Mesenchymal stem cell (in vitro differentiated cells and primary cell): Measurements from ENCODE around the gene FRMD4B.
A peak's percentile ranks its signal among the peaks of the same experiment; 100 is the strongest.

Experiments
- DNase-seq: peaks from one replicate; pipeline ENCODE4 v3.0.0-alpha.2; 2013
- H2AFZ ChIP-seq: one replicate; pipeline ENCODE4 v1.6.1; 2013; ENCODE audit warnings: low read depth, mild to moderate bottlenecking, control low read depth, inconsistent platforms, low read length, moderate library complexity
- H2AK5ac ChIP-seq: 2 replicates; pipeline ENCODE4 v1.6.1; 2013; ENCODE audit warnings: low read length, moderate library complexity, mild to moderate bottlenecking, inconsistent platforms; ENCODE audit not compliant: severe bottlenecking
- H2BK120ac ChIP-seq: one replicate; pipeline ENCODE4 v1.6.1; 2013; ENCODE audit warnings: low read depth, mild to moderate bottlenecking, inconsistent platforms, low read length, moderate library complexity
- H2BK12ac ChIP-seq, 2 experiments: one replicate each; pipeline ENCODE4 v1.6.1; 2013; ENCODE audit warnings: inconsistent platforms in 2 of 2, low read length in 2 of 2, mild to moderate bottlenecking in 2 of 2, moderate library complexity in 2 of 2, control low read depth in 1 of 2
- H2BK15ac ChIP-seq: one replicate; pipeline ENCODE4 v1.6.1; 2013; ENCODE audit warnings: mild to moderate bottlenecking, low read depth, inconsistent platforms; ENCODE audit not compliant: poor library complexity, severe bottlenecking
- H2BK5ac ChIP-seq: 2 replicates; pipeline ENCODE4 v1.6.1; 2013; ENCODE audit warnings: low read depth, mild to moderate bottlenecking, low read length, control low read depth, inconsistent platforms; ENCODE audit not compliant: poor library complexity, severe bottlenecking
- H3K14ac ChIP-seq, 2 experiments: one replicate each; pipeline ENCODE4 v1.6.1; 2013; ENCODE audit warnings: inconsistent platforms in 2 of 2, low read length in 2 of 2, control low read depth in 1 of 2, mild to moderate bottlenecking in 1 of 2, moderate library complexity in 1 of 2
- H3K18ac ChIP-seq, 2 experiments: one replicate each; pipeline ENCODE4 v1.6.1; 2013; ENCODE audit warnings: inconsistent platforms in 2 of 2, low read length in 2 of 2, control low read depth in 1 of 2, low read depth in 1 of 2, mild to moderate bottlenecking in 1 of 2
- H3K23ac ChIP-seq, 2 experiments: one replicate each; pipeline ENCODE4 v1.6.1; 2013; ENCODE audit warnings: inconsistent platforms in 2 of 2, low read length in 2 of 2, mild to moderate bottlenecking in 2 of 2, moderate library complexity in 2 of 2, control low read depth in 1 of 2
- H3K27ac ChIP-seq: 2 replicates; pipeline ENCODE4 v1.5.1; 2013; ENCODE audit warnings: mild to moderate bottlenecking, moderate library complexity, low read length, control low read depth, inconsistent platforms; ENCODE audit not compliant: poor library complexity, severe bottlenecking
- H3K27me3 ChIP-seq, 2 experiments: 2 replicates each; pipeline versions ENCODE4 v1.6.1 to v1.7.0; 2013; ENCODE audit warnings: low read length in 2 of 2, mild to moderate bottlenecking in 2 of 2, moderate library complexity in 2 of 2, control low read depth in 1 of 2, inconsistent platforms in 1 of 2; ENCODE audit not compliant: control insufficient read depth in 1 of 2, insufficient read depth in 1 of 2
- H3K36me3 ChIP-seq, 2 experiments: 2 replicates each; pipeline versions ENCODE4 v1.6.1 to v1.7.0; 2013; ENCODE audit warnings: low read length in 2 of 2, control low read depth in 1 of 2, inconsistent platforms in 1 of 2, low read depth in 1 of 2, mild to moderate bottlenecking in 1 of 2; ENCODE audit not compliant: insufficient read depth in 2 of 2, control insufficient read depth in 1 of 2
- H3K4ac ChIP-seq, 2 experiments: one replicate each; pipeline ENCODE4 v1.6.1; 2013; ENCODE audit warnings: inconsistent platforms in 2 of 2, low read length in 2 of 2, mild to moderate bottlenecking in 2 of 2, moderate library complexity in 2 of 2, control low read depth in 1 of 2, low read depth in 1 of 2
- H3K4me1 ChIP-seq: 2 replicates; pipeline ENCODE4 v1.6.1; 2013; ENCODE audit warnings: low read depth, low read length, control low read depth; ENCODE audit not compliant: control insufficient read depth, insufficient read depth
- H3K4me2 ChIP-seq: 2 replicates; pipeline ENCODE4 v1.6.1; 2013; ENCODE audit warnings: low read length, mild to moderate bottlenecking, inconsistent platforms; ENCODE audit not compliant: poor library complexity, severe bottlenecking
- H3K4me3 ChIP-seq, 2 experiments: 2 replicates each; pipeline versions ENCODE4 v1.5.1 to v1.7.0; 2013; ENCODE audit warnings: low read length in 2 of 2, mild to moderate bottlenecking in 2 of 2, control low read depth in 1 of 2, low read depth in 1 of 2; ENCODE audit not compliant: insufficient read depth in 1 of 2
- H3K79me1 ChIP-seq: replicated peaks from 2 replicates; pipeline ENCODE4 v1.6.1; 2013; ENCODE audit warnings: mild to moderate bottlenecking, control low read depth, low read length, inconsistent platforms; ENCODE audit not compliant: poor library complexity, severe bottlenecking
- H3K9ac ChIP-seq: 2 replicates; pipeline ENCODE4 v1.7.0; 2013; ENCODE audit warnings: mild to moderate bottlenecking, low read length, moderate library complexity
- H3K9me3 ChIP-seq: 2 replicates; pipeline ENCODE4 v1.7.0; 2013; ENCODE audit warnings: mild to moderate bottlenecking, low read length; ENCODE audit not compliant: control insufficient read depth
- H4K8ac ChIP-seq: one replicate; pipeline ENCODE4 v1.6.1; 2013; ENCODE audit warnings: inconsistent platforms, mild to moderate bottlenecking, low read length, moderate library complexity
- H4K91ac ChIP-seq: one replicate; pipeline ENCODE4 v1.6.1; 2013; ENCODE audit warnings: mild to moderate bottlenecking, low read length, inconsistent platforms
- WGBS: methylation state at CpG from one replicate; pipeline ENCODE4 v1.1.7; 2013; ENCODE audit warnings: mixed read lengths; 5-methylcytosine and 5-hydroxymethylcytosine counted together

Gene FRMD4B

DNA sequence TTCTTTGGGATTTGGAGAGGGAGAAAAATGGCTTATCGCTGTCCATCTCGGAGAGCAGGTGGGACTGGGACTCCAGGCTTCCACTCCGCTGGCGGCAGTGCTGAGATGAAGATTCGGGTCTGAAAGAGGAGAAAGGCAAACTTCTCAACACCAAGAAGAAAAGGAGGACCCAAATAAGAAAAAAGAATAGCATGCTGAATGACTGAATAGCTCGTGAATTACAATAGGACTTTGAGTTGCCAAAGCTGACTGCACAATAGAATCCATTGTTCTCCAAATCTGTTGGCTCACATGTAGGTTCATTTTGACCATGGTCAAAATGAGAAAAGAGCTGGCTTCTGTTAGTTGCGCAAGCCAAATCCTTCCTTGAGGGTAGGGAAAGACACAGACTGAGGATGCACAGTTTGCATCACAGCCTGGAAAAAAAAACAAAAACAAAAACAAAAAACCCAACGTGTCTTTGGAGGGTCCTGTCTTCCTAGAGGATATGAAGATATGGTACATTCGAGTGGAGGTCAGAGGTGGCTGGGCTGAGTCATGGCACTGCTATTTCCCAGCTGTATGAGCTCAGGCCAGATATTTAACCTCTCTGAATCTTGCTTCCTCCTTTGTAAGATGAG, 204.2 kb downstream of the FRMD4B start:
- no peak overlapping the region for H2BK120ac ChIP-seq
- no peak overlapping the region for H3K14ac ChIP-seq
- H2AFZ ChIP-seq: no peak overlapping the region
- peaks cover 3% of the 10 kb centered on the region for H3K4me1 ChIP-seq
- no peak overlapping the region for H2BK15ac ChIP-seq
- 53% methylated on average over 8 of the region's 9 CpGs for WGBS
- H3K4me3 ChIP-seq: no peak overlapping the region
- peaks cover 23% of the 10 kb centered on the region for H3K79me1 ChIP-seq
- H3K27ac ChIP-seq: peak overlapping the region; percentile 93
- peak overlapping the region; percentile 37 to 42 for H3K18ac ChIP-seq
- peak; percentile 82 for DNase-seq
- H3K23ac ChIP-seq: no peak overlapping the region
- no peak overlapping the region for H3K4me2 ChIP-seq
- H4K8ac ChIP-seq: no peak overlapping the region
- H3K9ac ChIP-seq: peak overlapping the region; percentile 58
- H3K4ac ChIP-seq: peak overlapping the region; percentile 2 to 24
- H3K27me3 ChIP-seq: no peaks in the 10 kb centered on the region
- peak overlapping the region; percentile 2 for H4K91ac ChIP-seq
- peak overlapping the region; percentile 96 for H2AK5ac ChIP-seq
- H3K9me3 ChIP-seq: no peaks in the 10 kb centered on the region
- peak overlapping the region; percentile 51 to 80 for H2BK12ac ChIP-seq
- peaks cover 0 to 23% of the 10 kb centered on the region in 2 experiments for H3K36me3 ChIP-seq
- H2BK5ac ChIP-seq: no peak overlapping the region

DNA sequence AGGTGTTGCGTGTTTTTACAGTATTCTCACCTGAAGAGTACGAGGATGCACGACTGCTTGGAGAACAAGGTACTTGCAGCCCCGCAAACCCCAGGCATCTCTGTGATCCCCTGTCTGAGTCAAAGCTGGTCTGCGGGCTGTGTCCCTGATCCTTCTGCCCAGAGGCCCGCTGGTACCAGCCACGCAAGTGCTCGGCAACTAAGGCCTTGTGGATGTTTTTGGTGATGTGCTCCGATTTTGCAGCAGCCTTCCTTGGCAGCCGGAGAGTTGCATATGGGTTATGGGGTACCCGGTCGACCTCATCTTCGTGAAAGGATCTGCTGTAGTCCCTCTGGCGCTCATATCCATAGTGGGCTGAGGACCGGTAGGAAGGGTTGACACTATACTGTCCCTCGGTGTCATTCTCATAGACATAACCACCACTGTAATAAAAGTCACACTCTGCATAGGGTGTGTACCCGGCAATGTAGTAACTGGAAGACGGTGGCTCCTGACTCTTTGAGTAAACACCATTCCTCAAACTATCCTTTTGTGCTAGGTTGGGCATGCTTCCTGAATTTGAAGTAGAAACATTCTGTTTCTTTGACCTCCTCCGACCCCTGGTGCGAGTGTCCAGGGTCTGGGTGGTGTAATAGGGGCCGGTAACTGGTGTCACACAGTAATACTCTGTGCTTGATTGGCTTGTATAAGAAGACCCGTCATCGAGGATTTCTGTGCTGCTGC, 204.9 kb downstream of the FRMD4B start:
- no peak overlapping the region for H2AFZ ChIP-seq
- H3K9me3 ChIP-seq: no peaks in the 10 kb centered on the region
- no peak overlapping the region for H3K14ac ChIP-seq
- H2BK120ac ChIP-seq: no peak overlapping the region
- peak overlapping the region; percentile 9 for H4K91ac ChIP-seq
- peaks cover 3% of the 10 kb centered on the region for H3K4me1 ChIP-seq
- peaks cover 22% of the 10 kb centered on the region for H3K79me1 ChIP-seq
- H2BK12ac ChIP-seq: peak overlapping the region; percentile 51 to 97
- no peak for DNase-seq
- H2BK5ac ChIP-seq: peak overlapping the region; percentile 32
- peak overlapping the region; percentile 93 for H3K27ac ChIP-seq
- H3K23ac ChIP-seq: no peak overlapping the region
- no peak overlapping the region for H3K9ac ChIP-seq
- H4K8ac ChIP-seq: no peak overlapping the region
- H3K18ac ChIP-seq: peak overlapping the region; percentile 37 to 72
- H3K27me3 ChIP-seq: no peaks in the 10 kb centered on the region
- 83% methylated on average over 20 of the region's 23 CpGs for WGBS
- H3K4me2 ChIP-seq: no peak overlapping the region
- peak overlapping the region; percentile 96 for H2AK5ac ChIP-seq
- H3K4ac ChIP-seq: peak overlapping the region; percentile 2 to 5
- peaks cover 0 to 18% of the 10 kb centered on the region in 2 experiments for H3K36me3 ChIP-seq
- no peak overlapping the region for H3K4me3 ChIP-seq
- H2BK15ac ChIP-seq: no peak overlapping the region

DNA sequence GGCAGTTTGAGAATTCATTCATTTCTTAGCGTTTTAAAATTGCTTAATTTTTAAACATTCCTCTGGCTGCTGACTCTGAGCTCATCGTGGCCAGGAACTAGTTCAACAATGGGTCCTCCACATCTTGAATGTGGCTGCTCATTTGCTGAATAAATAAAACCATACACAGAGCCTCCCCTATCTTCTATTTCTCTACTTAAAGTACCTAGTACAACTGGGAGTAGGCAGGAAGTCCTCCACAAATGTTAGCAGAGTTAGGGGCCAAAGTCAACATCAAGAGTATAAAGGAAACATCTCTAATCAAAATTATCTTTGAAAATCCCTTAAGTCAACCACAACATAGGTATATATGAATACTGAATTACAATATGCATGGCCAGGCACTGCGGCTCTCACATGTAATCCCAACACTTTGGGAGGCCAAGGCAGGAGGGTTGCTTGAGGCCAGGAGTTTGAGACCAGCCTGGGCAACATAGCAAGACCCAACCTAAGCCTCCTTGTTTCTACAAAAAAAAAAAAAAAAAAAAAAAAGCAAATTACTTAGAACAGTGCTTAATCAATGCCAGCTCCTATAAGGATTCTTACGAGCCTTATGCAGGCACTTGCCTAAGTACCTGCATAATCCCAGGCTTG, 206.0 kb downstream of the FRMD4B start:
- Histone ChIP-seq H2AK5ac (peak overlapping the region; percentile 58), H3K9ac (no peak overlapping the region)
- WGBS: 98% methylated on average over 4 of the region's 4 CpGs

More for the DNA sequence above, 206.0 kb downstream of the FRMD4B start:
- H3K23ac ChIP-seq: no peak overlapping the region
- no peak for DNase-seq
- H2BK12ac ChIP-seq: no peak overlapping the region
- H3K4me1 ChIP-seq: peaks cover 3% of the 10 kb centered on the region
- no peak overlapping the region for H2BK120ac ChIP-seq
- no peak overlapping the region for H3K27ac ChIP-seq
- H3K36me3 ChIP-seq: peaks cover 0 to 15% of the 10 kb centered on the region in 2 experiments
- no peak overlapping the region for H2AFZ ChIP-seq
- H4K8ac ChIP-seq: no peak overlapping the region
- no peak overlapping the region for H2BK15ac ChIP-seq
- no peaks in the 10 kb centered on the region for H3K27me3 ChIP-seq
- H3K4ac ChIP-seq: no peak overlapping the region
- peaks cover 22% of the 10 kb centered on the region for H3K79me1 ChIP-seq
- no peak overlapping the region for H2BK5ac ChIP-seq
- no peaks in the 10 kb centered on the region for H3K9me3 ChIP-seq
- H3K4me3 ChIP-seq: no peak overlapping the region
- H3K4me2 ChIP-seq: no peak overlapping the region
- H4K91ac ChIP-seq: no peak overlapping the region
- no peak overlapping the region for H3K14ac ChIP-seq
- no peak overlapping the region for H3K18ac ChIP-seq
